GM19372 (cell line): Measurements from ENCODE around the gene TTBK2.

ENCODE experiments used
- ATAC-seq: cut with Tn5 transposase; IDR thresholded peaks from one replicate; pipeline ENCODE4 v1.9.1; 2021; ENCODE audit warnings: mild to moderate bottlenecking, low read depth, moderate library complexity; ENCODE audit not compliant: unreplicated experiment

Gene TTBK2

GRCh38 chr15:42704492-42704926 lies 216.1 kb downstream of the TTBK2 start:
- ATAC-seq: no peak

DNA sequence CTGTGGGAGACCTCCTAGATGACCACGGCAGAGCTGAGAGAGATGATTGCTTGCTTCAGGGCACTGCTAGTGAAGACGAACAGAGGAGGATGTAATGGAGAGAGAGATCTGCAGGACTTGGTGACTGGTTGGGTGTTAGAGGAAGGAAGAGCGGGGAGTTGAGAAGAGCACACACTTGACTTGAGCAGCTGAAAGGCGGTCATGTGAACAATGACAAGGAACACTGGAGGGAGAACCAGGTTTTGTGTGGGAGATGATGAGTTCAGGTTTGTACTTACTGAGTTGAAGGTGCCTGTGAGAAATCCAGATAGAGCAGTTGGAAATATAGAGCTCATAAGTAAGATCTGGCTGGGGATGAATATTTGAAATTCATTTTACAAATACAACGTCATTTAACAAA lies 224.0 kb downstream of the TTBK2 start:
- ATAC-seq: no peak

GRCh38 chr15:42695527-42696071 lies 225.0 kb downstream of the TTBK2 start:
- ATAC-seq: no peak

DNA sequence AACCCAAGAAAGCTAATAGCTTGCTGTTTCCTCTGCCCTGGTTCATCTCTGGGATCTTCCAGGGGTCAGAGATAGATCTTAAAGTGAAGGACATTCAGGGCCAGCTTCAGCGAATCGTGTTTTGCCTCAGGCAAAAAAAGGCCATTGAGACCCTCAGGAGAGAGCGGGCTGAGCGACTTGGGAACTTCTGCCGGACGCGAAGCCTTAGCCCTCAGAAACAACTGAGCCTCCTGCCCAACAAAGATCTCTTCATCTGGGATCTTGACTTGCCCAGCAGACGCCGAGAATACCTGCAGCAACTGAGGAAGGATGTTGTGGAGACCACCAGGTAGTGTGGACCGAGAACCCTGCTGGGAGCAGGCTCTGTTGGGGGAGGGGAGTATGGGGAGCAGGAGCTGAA lies 226.2 kb downstream of the TTBK2 start:
- no peak for ATAC-seq

- ATAC-seq: no peak
Measured at GRCh38 chr15:42693942-42694341, 226.6 kb downstream of the TTBK2 start.

- no peak for ATAC-seq
Measured at GRCh38 chr15:42693496-42693895, 227.1 kb downstream of the TTBK2 start.

GRCh38 chr15:42692997-42693396 lies 227.6 kb downstream of the TTBK2 start:
- no peak for ATAC-seq

- ATAC-seq: no peak
Measured at GRCh38 chr15:42692536-42692935, 228.0 kb downstream of the TTBK2 start.

DNA sequence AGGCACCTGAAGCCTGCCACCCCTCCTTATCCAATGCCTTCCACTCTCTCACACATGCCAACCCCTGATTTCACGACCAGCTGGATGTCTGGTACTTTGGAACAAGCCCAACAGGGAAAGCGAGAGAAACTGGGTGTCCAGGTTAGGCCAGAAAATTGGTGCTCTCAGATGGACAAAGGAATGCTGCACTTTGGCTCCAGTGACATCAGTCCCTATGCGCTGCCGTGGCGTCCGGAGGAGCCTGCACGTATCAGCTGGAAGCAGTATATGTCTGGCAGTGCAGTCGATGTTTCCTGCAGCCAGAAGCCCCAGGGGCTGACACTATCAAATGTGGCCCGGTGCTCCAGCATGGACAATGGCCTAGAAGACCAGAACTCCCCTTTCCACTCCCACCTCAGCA lies 228.8 kb downstream of the TTBK2 start:
- ATAC-seq: no peak

DNA sequence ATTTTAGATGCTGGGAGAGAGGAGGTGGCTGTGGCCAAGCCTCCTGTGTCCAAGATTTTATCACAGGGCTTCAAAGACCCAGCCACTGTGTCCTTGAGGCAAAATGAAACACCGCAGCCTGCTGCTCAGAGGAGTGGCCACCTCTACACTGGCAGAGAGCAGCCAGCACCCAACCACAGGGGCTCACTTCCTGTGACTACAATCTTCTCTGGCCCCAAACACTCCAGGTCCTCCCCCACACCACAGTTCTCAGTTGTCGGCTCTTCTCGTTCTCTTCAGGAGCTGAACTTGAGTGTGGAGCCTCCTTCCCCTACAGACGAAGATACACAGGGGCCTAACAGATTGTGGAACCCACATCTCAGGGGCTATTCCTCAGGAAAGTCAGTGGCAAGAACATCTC lies 229.3 kb downstream of the TTBK2 start:
- ATAC-seq: no peak
